GM18519 (cell line): ENCODE data around the gene TRDN.

ENCODE experiments used
- ATAC-seq: cut with Tn5 transposase; IDR thresholded peaks from one replicate; pipeline ENCODE4 v1.9.1; 2021; ENCODE audit warnings: mild to moderate bottlenecking, moderate library complexity; ENCODE audit not compliant: unreplicated experiment, low FRiP score

The TRDN gene

GRCh38 chr6:123420512-123420911, 216.2 kb downstream of the TRDN start:
- ATAC-seq: no peak

DNA sequence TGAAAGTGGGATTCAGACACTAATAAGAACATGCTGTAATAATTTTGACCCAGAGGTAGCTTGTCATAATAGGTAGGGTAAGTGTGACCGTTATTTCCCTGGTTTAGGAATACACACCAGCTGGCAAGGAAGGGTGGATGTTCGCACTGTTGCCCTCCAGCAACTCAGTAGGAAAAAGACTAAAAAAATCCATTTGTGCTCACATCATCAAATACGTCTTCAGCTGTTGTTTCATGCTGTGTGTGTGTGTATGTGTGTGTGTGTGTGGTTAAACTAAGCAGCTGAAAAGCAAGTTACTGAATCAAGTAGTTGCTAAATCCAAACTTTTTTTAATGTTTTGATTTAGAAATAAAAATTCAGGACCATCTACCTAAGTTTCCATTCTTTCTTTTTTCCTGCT, 218.7 kb downstream of the TRDN start:
- no peak for ATAC-seq

GRCh38 chr6:123417535-123417934, 219.2 kb downstream of the TRDN start:
- ATAC-seq: no peak

GRCh38 chr6:123415844-123416468, 220.8 kb downstream of the TRDN start:
- peak; percentile 94 for ATAC-seq

DNA sequence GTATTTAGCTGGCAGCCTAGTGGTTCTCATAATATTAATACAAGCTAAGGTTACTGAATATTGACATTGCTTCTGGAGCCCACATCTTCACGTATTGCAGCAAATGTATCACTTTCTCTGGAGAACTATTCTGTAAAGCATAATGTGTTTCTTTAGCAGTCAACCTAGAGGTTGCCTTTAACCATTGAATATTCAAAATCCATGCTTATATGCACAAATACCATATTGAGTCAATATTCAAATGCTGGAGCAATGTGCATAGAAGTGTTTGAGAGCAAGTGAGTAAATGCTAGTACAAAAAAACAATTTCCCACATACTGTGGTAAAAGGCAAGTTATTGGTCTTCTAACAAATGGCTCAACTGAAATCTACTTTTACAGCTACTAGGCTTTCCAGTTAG, 231.8 kb downstream of the TRDN start:
- no peak for ATAC-seq

- peak; percentile 98 for ATAC-seq
These were observed 234.7 kb downstream of the TRDN start for GRCh38 chr6:123402052-123402451.

GRCh38 chr6:123398072-123398471, 238.7 kb downstream of the TRDN start:
- no peak for ATAC-seq

DNA sequence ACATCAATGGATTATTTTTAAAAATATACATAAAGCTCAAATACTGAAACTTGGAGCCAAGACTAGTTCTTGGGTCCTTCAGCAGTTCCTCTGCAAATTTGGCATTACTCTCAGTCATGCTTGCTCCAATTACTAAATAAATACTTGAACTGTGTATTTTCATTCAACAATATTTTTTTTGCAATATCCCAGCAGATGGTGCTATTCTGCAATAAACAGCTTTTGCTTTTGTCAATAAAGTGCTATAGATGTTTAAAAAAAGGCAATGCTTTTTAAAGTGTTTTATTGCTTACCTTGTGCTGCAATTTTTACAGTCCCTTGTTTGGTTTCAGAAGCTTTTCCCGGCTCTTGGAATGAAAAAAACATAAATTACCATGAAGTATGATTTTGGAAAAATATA, 243.4 kb downstream of the TRDN start:
- no peak for ATAC-seq

- no peak for ATAC-seq
These were observed 253.0 kb downstream of the TRDN start for GRCh38 chr6:123383718-123384117.

DNA sequence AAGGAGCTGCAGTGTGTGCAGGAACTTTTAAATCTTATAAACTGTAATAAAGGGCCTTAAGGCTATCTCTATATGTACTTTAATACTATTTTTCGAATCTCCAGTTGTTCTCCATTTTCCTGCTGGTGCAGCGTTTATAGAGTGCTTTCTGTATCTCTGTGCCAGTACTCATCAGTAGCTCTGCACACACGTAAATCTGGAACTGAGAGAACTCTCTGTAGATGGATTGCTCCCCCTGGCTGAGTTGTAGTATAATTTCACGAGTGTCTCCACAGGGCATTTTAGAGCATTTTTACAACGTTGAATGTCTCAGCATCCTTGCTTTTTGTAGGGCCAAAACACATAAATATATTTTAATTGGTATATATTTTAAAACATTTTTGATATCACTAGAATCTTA, 256.5 kb downstream of the TRDN start:
- ATAC-seq: peak; percentile 75

DNA sequence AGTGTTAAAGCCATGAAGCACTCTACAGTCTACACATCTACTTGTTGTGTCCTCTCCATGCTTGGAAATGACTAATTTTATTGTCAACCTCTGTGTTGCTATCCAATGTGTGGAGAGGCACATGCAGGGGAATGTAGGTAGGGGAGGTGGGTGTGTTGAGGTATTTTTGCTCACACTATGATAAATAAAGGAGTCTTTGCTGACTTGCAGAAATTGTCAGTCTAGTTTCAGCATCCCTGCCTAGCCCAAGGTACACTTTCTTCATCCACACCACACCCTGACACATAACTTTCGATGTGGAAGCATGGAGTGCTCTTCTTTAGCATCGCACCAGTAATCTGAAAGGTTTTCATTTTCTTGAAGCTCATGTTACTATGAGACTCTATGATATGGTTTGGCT, 264.0 kb downstream of the TRDN start:
- ATAC-seq: no peak

DNA sequence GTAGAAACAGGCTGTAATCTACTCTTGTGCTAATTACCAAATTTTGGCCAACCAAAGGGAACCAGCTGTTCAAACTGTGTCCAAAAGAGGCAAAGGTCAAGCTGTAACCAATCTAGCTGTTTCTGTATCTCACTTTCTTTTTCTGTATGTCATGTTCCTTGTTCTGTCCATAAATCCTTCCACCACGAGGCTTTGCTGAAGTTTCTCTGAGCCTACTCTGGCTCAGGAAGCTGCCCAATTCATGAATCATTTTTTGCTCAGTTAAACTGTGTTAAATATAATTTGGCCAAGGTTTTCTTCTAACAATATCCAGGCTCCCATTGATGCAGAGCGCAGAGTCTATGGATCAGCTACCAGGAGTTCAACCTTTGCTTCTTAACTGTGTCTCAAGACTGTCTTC, 272.8 kb downstream of the TRDN start:
- no peak for ATAC-seq

GRCh38 chr6:123360359-123360758, 276.4 kb downstream of the TRDN start:
- ATAC-seq: no peak

DNA sequence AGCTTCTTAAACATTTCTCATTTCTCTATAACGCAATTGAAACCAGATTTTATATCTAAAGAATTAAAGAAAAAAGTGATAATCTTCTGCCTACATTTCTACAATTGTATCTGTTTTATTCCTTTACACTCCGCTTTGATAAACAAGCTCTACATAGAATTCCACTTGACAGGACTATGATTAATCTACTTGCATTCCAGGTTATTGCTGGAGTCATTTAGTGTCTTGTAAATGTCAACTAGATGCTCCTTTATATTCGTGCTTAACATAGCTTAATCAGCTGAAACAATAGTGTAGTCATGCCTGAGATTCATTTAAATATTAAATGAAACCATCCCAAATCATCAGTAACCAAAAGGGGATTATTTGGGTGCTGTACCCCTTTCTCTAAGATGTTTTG, 284.0 kb downstream of the TRDN start:
- ATAC-seq: no peak

DNA sequence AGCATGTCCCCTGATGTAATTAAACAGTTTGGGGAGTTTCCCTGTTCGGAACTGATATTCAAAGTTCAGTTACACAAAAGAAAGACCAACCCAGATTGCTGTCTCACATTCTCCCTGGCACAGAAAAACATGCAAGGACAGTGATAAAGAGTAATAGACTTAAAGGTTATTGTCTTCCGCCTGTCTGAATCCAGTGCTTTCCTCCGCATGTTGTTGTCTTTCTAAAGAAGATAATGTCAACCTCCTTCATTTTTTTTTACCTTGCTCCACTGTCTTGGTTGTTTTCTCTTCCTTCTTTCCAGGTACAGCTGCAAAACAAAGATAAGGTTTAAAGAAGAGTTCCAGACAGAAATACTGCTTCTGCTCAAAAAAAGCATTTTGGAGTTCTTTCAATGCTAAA, 284.5 kb downstream of the TRDN start:
- ATAC-seq: no peak

DNA sequence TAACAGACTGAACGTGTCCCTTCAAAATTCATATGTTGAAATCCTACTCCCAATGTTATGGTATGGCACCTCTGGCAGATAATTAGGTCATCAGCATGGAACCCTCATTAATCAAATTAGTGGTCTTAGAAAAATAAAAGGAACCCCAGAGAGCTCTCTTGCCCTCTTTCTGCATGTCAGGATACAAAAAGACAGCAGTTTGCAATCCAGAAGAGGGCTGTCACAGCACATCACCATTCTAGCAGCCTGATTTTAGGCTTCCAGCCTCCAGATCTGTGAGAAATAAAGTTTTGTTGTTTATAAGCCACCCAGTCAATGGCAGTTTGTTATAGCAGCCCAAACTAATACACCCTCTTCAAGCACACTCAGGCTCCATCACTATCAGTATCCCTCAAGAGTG, 292.9 kb downstream of the TRDN start:
- ATAC-seq: no peak

GRCh38 chr6:123338394-123338793, 298.4 kb downstream of the TRDN start:
- ATAC-seq: no peak

DNA sequence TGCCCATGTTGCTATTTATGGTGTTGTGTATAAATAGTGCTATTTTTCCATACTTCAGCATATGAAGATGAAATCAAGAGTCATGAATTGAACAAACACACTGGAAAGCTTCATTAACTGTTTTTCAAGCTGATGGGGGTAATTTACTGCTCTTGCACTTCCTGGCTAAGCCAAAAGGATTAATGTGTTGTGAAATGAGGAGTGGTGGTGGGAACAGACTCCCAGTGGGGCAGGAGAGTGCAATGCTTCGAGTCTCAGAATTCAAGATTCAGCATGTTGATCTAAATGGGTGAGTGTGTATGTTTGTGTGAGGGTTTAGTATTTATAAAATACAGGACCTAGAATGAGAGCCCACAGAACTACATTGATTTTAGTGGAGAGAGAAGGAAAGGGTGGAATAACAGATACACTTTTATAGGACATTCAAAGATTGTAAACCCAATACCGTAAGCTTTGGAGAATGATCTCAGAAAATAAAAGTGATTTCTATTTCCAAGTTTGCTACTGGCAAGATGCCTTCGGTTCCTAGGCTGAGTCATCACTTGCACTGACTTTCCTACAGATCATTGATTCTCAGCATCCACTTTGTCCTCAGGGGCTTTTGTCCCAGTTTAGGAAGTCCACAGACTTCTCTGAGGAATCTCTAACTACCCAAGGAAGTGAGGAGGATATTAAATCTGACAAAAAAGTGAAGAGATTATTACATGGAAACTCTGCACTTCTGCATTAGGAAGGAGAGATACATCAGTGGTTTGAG, 303.6 kb downstream of the TRDN start:
- no peak for ATAC-seq

DNA sequence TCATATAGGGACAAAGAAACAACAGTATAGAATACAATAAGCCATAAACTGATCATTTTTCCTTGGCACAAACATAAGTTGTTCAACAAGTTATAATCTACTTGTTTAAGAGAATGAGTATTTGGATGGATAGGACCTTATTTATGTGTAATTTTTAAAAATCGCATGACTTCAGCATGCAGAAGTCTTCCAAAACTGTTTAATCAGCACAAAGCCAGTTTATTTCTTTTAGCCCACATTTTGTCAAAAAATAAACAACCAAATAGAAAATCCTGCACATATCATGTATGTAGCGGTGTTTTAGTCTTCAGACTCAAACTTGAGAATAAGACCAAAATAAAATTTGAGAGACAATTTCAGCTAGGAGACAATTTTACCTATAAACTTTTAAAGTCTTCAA, 304.7 kb downstream of the TRDN start:
- no peak for ATAC-seq

- no peak for ATAC-seq
These were observed 307.4 kb downstream of the TRDN start for GRCh38 chr6:123329337-123329736.

GRCh38 chr6:123323452-123324329, 313.1 kb downstream of the TRDN start:
- ATAC-seq: no peak
